ENCODE measurements around the gene SMPD3. TPM values are rescaled to one million over a fixed set of nuclear protein-coding genes. Genes with fewer than 3 reads are reported as not detected.
A peak's percentile ranks its signal among the peaks of the same experiment; 100 is the strongest.

SMPD3 gene
- total RNA-seq, 4 donors from 2014 or later = under 0.01 to 2.6 (median 0.75) TPM

DNA sequence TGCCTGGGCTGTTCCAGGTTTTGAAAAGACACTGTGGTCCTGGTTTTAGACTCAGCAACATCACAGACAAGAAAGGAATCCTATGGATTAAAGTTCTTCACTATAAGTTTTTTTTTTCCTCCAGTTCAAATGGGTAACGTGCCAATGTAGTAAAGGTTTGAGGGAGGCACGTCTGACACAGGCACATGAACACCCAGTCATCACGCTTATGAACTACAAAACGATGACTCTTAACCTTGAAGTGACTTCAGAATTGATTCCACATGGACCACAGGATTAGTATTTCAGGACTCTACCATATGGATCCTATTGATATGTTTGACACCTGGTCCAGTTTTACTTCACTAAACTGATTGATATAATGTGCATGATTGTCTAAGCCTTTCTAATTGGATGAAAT, 135.2 kb downstream of the SMPD3 start:
- Histone ChIP-seq H3K9me3 (no peaks in the 10 kb centered on the region), H3K4me1 (peaks cover 6 to 13% of the 10 kb centered on the region in 2 donors), H3K27me3 (no peaks in the 10 kb centered on the region), H3K4me3 (no peak overlapping the region), H3K27ac (no peak overlapping the region), H3K36me3 (no peaks in the 10 kb centered on the region)
- DNase-seq = no peak
- intact Hi-C loops (cut with DNase I; ENCODE audit: low total_unique reads) = loop anchor here (5.0 kb wide), 1 partner anchor 51 kb away; the partner anchor contains the start of gene SLC7A6
- TF ChIP-seq, protein P1, sequence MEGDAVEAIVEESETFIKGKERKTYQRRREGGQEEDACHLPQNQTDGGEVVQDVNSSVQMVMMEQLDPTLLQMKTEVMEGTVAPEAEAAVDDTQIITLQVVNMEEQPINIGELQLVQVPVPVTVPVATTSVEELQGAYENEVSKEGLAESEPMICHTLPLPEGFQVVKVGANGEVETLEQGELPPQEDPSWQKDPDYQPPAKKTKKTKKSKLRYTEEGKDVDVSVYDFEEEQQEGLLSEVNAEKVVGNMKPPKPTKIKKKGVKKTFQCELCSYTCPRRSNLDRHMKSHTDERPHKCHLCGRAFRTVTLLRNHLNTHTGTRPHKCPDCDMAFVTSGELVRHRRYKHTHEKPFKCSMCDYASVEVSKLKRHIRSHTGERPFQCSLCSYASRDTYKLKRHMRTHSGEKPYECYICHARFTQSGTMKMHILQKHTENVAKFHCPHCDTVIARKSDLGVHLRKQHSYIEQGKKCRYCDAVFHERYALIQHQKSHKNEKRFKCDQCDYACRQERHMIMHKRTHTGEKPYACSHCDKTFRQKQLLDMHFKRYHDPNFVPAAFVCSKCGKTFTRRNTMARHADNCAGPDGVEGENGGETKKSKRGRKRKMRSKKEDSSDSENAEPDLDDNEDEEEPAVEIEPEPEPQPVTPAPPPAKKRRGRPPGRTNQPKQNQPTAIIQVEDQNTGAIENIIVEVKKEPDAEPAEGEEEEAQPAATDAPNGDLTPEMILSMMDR (IDR thresholded peaks at IDR 0.05) = no peak
- no peak for TF ChIP-seq POLR2A (IDR thresholded peaks at IDR 0.05)

DNA sequence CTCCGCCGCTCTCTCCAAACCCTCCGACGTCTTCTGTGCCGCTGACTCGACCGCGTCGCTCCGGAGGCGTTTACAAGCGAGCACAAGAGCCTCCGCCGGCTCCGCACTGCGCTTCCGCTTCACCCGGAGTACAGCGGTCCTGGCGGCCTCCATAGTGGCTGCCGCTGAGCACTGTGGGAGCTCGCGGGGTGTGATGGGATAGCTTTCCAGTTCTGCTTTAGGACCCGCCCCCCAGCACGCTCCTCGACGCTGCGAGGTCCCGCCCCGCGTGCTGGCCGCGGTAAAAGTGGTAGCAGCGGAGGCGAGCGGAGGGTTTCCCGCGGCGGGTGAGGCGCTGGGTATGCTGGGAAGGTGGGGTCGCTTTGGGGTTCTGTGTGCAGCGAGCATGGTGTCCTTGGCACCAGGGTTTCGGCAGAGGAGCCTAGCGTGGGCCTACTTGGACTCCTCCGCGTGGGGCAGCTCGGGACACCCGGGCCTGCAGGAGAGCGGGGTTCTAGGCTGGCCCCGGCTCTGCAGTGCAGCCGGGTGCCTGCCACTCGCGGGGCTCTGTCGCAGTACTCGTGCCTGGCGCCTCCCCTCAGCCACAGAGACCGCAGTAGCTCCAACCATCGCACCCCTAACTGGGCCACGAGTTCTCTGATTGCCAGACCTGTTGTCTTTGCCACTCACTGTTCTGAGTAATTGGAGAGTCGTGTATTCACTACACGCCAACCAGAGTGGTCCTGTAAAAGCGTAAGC, 137.4 kb downstream of the SMPD3 start, which contains the start of the genes PRMT7 and SLC7A6OS:
PRMT7 (plus strand) TSS at position 246 of the 738 bp plus-strand sequence. CDS start 4,961 bp downstream, outside the sequence.
SLC7A6OS (minus strand) TSS at position 173 of the 738 bp plus-strand sequence; CDS start at position 153, 20 bp downstream.
- Histone ChIP-seq H3K4me3 (peak within 1 kb of the TSS; percentile 67 to 88), H3K4me1 (peaks cover 6 to 13% of the 10 kb centered on the region in 2 donors), H3K9me3 (no peaks in the 10 kb centered on the region), H3K27me3 (no peaks in the 10 kb centered on the region), H3K27ac (peak within 1 kb of the TSS; percentile 74 to 77), H3K36me3 (no peaks in the 10 kb centered on the region)
- intact Hi-C loops (cut with DNase I; ENCODE audit: low total_unique reads) = loop anchor here (5.0 kb wide), 1 partner anchor 49 kb away; the partner anchor contains the start of gene SLC7A6
- TF ChIP-seq POLR2A (IDR thresholded peaks at IDR 0.05) = peak; percentile 38 to 70
- TF ChIP-seq, protein P1 (IDR thresholded peaks at IDR 0.05) = peak in 3 of 4 experiments; percentile 16 to 61 (median 40)
- peak; percentile 80 to 84 for DNase-seq

DNA sequence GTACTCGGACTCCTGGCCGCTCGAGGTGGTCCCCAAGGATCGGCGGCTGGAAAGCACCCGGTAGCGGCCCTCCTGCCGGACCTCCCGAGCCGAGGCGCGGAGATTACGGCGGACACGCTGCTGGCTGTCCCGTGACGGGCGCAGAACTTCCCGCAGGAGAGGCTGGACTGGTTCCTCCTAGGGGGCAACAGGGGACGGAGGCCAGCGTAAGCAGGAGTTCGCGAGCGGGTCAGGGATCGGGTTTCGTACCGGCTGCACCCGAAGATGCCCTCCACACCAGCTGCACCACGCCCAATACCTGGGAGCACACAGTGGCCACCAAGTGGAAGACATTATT, 137.9 kb downstream of the SMPD3 start:
- DNase-seq = peak in 1 of 2 donors; percentile 24
- no peaks in the 10 kb centered on the region for H3K36me3 ChIP-seq
- H3K4me1 ChIP-seq = peaks cover 6 to 13% of the 10 kb centered on the region in 2 donors
- no peaks in the 10 kb centered on the region for H3K9me3 ChIP-seq
- peak overlapping the region; percentile 67 to 88 for H3K4me3 ChIP-seq
- TF ChIP-seq POLR2A (IDR thresholded peaks at IDR 0.05) = no peak
- TF ChIP-seq, protein P1 (IDR thresholded peaks at IDR 0.05) = no peak
- intact Hi-C loops (cut with DNase I; ENCODE audit: low total_unique reads) = loop anchor here (5.0 kb wide), 1 partner anchor 48 kb away; the partner anchor contains the start of gene SLC7A6
- peak overlapping the region; percentile 74 to 77 for H3K27ac ChIP-seq
- H3K27me3 ChIP-seq = no peaks in the 10 kb centered on the region

DNA sequence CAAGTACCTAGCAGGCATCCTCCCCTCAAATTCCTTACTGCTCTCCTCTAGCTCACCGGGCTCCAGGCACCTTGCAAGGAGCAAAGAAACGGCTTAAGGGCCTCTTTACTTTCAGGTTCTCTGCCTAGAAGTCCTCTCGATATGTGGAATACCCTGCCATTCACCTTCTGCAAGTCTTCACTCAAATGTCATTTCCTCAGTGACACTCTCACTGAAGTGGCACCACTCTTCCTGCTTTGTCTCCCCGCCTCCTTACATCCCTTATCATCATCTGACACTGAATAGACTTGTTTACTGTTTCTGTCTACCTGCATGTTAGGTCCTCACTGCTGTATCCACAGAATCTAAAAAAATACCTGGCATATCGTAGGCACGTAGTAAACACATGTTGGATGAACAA, 138.5 kb downstream of the SMPD3 start:
- Histone ChIP-seq H3K4me1 (peaks cover 6 to 13% of the 10 kb centered on the region in 2 donors), H3K36me3 (no peaks in the 10 kb centered on the region), H3K27me3 (no peaks in the 10 kb centered on the region), H3K4me3 (peak overlapping the region; percentile 67 to 88), H3K9me3 (no peaks in the 10 kb centered on the region), H3K27ac (peak overlapping the region in 1 of 2 donors; percentile 77)
- no peak for TF ChIP-seq POLR2A (IDR thresholded peaks at IDR 0.05)
- TF ChIP-seq, protein P1 (IDR thresholded peaks at IDR 0.05) = no peak
- DNase-seq = no peak
- intact Hi-C loops (cut with DNase I; ENCODE audit: low total_unique reads) = loop anchor here (5.0 kb wide), 1 partner anchor 47 kb away; the partner anchor contains the start of gene SLC7A6

Small RNA genes within 50 kb of the gene (small RNA-seq; reads per million reads assigned to genes)
- not detected for gene RF00019
- gene RNU4-30P = not detected

Other genes with a start within 250 kb of the SMPD3 start
- 1 to 10 TPM in 1 of 4 donors, under 1 TPM in 3; 0.26 to 5.3 (median 0.50) TPM for gene ESRP2, start 212.4 kb downstream of the SMPD3 start, total RNA-seq
- 10 to 100 TPM in 2 of 4 donors, 1 to 10 TPM in 1, under 1 TPM in 1; 0.51 to 22.3 (median 7.9) TPM for gene PLA2G15, start 203.1 kb downstream of the SMPD3 start, total RNA-seq
- 10 to 100 TPM in 2 of 4 donors, 1 to 10 TPM in 2; 6.8 to 40.0 (median 19.6) TPM for gene SLC7A6, start 184.0 kb downstream of the SMPD3 start, total RNA-seq
- 10 to 100 TPM in 2 of 4 donors, 1 to 10 TPM in 2; 7.6 to 18.9 (median 13.4) TPM for gene SLC7A6OS, start 137.6 kb downstream of the SMPD3 start, total RNA-seq
- gene PRMT7, start 137.5 kb downstream of the SMPD3 start, total RNA-seq = 100 to 1,000 TPM in 1 of 4 donors, 10 to 100 TPM in 2, 1 to 10 TPM in 1; 8.2 to 111 (median 66.9) TPM
- 10 to 100 TPM; 19.1 to 81.4 (median 31.9) TPM for gene ZFP90, start 90.8 kb upstream of the SMPD3 start, total RNA-seq
- gene CDH3, start 196.8 kb upstream of the SMPD3 start, total RNA-seq = 10 to 100 TPM in 2 of 4 donors, 1 to 10 TPM in 2; 5.1 to 55.3 (median 18.9) TPM

All from uterus (tissue), 4 donors.